Frontal cortex (tissue), 4 donors: ENCODE measurements around the gene PDCD7. TPM values are rescaled to one million over a fixed set of nuclear protein-coding genes. Genes with fewer than 3 reads are reported as not detected.
"Not testable (repeated sequence)": the region's sequence is repeated elsewhere in the genome, so short reads cannot be mapped to it uniquely, and the experiment has no call there.

Experiments used
- DNase-seq, 2 donors: peaks; one replicate each; pipeline ENCODE4 v3.0.0; 2012; ENCODE audit warnings: low spot score in 2 of 2
- FAIRE-seq: peaks from 2 replicates; lab custom pipeline; 2012; peaks lifted over from hg19 to GRCh38; lab: Jason Lieb, UNC
- total RNA-seq: library from RNA; depleted of rRNA; stranded (reverse); fragments of >200 nt; gene quantifications from one replicate; pipeline ENCODE4 v1.2.3, GENCODE V29; 2014
- donor health status: control.
- donor health status: control.
- donor health status: control.

Gene PDCD7, protein sequence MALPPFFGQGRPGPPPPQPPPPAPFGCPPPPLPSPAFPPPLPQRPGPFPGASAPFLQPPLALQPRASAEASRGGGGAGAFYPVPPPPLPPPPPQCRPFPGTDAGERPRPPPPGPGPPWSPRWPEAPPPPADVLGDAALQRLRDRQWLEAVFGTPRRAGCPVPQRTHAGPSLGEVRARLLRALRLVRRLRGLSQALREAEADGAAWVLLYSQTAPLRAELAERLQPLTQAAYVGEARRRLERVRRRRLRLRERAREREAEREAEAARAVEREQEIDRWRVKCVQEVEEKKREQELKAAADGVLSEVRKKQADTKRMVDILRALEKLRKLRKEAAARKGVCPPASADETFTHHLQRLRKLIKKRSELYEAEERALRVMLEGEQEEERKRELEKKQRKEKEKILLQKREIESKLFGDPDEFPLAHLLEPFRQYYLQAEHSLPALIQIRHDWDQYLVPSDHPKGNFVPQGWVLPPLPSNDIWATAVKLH
- 13.9 TPM for total RNA-seq

DNA sequence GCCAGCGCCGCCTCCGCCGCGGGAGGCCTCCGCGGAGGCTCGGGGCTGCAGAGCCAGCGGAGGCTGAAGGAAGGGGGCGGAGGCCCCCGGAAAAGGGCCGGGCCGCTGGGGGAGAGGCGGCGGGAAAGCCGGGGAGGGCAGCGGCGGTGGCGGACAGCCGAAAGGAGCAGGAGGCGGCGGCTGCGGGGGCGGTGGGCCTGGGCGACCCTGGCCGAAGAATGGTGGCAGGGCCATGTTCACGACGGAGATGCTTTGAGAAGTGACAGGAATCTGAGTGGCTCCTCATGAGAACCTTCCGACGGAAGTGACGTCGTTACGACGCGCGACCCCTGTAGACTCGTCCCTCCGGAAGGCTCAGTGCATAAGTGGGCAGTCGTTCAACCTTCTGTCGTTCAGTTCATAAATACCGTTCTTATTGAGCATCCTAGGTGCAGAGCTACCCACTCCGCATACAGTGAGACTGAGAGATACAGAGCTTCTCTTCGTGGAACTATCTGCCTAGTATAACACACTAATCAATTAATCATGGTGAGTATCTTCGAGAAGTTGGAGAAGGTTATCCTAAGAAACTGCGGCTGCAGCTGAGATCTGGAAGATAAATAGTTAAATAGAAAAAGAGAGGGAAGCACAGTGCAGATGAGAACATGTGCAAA lies at the start of gene PDCD7:
TSS of gene PDCD7 (minus strand) at position 261 of the 653 bp plus-strand sequence. CDS start at position 234, 27 bp downstream.
- FAIRE-seq = no peak
- DNase-seq = peak; percentile 96 to 97

DNA sequence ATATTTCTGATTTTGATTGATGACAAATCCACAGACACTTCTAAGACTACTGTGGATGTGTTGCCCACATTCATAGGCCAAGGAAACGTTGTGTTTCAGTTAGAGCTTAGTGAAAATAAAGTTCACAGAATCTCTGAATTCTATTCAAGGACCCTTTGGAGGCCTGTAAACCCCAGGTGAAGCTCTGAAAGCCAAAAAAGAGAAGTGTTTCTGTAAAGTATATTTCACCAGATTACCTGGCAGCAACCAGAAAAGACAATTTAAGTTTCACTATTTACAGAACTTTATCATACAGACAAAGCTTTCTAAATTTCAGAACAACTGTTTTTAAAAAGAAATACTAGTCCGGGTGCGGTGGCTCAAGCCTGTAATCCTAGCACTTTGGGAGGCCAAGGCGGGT lies 48.9 kb upstream of the PDCD7 start:
- DNase-seq = no peak
- no peak for FAIRE-seq

DNA sequence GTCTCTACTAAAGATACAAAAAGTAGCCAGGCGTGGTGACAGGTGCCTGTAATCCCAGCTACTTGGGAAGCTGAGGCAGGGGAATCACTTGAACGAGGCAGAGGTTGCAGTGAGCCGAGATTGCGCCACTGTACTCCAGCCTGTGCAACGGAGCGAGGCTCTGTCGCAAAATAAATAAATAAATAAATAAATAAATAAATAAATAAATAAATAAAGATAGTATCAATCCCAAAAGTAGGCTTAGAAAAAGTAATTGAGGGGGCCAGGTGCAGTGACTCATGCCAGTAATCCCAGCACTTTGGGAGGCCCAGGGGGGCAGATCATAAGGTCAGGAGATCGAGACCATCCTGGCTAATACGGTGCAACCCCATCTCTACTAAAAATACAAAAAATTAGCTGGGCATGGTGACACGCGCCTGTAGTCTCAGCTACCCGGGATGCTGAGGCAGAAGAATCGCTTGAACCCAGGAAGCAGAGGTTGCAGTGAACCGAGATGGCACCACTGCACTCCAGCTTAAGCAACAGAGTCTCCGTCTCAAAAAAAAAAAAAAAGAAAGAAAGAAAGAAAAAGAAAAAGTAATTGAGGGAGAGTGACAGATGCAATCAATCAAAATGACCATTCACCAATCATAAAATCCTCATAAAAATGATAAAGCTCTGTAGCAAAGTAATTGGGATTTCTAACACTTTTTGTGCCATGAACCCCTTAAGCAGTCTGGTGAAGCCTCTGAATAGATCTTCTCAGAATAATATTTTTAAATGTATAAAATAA lies 48.2 kb upstream of the PDCD7 start:
- not testable (repeated sequence) for FAIRE-seq, DNase-seq

DNA sequence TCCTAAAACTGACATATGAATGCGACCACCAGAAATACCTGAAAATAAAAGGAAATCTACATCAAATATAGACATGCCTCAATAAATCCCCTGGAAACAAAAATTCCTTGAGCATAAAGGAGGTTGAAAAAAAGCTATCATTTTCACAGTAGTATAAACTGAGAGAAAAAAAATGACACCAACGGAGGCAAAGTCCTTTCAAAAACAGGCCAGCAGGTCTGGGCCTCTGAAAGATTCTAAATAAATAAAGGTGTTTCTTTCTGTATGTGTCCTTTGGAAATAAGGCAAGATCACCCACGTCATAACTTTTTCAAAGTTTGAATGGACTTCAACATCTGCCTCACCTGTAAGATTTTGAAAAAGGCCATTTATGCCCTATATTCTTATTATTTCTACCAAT lies 46.6 kb upstream of the PDCD7 start:
- FAIRE-seq = no peak
- DNase-seq = no peak

DNA sequence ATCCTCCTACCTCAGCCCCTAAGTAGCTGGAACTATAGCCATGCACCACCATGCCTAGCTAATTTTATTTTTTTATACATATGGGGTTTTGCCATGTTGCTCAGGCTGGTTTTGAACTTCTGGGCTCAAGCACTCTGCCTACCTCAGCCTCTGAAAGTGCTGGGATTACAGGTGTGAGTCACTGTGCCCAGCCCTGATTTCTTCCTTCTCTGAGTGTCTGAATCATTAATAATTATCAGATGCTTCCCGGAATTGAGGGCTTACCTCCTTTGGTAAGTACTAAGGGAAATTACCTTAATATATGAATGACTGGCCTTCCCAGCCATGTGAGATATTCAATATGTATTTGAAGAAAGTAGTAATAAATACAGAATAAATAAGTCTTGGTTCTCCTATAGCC lies 44.3 kb upstream of the PDCD7 start:
- DNase-seq (no peak), FAIRE-seq (no peak)

DNA sequence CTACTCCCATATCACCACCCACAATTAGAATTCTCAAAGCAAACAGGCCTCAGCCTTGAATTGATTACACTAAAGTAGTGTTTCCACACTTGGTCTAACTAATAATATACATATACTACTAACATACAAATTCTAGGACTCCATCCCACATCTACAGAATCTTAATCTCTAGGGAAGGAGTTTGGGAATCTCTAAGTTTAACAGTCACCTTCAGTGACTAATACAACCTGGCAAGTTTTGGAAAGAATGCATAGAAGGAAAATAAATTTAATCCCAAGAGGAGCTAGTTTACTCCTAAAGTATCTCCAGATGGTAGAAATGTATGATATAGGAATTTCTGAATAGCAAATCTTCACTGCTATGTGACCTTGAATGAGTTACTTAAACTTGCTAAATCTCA lies 42.4 kb upstream of the PDCD7 start:
- DNase-seq (no peak), FAIRE-seq (no peak)

DNA sequence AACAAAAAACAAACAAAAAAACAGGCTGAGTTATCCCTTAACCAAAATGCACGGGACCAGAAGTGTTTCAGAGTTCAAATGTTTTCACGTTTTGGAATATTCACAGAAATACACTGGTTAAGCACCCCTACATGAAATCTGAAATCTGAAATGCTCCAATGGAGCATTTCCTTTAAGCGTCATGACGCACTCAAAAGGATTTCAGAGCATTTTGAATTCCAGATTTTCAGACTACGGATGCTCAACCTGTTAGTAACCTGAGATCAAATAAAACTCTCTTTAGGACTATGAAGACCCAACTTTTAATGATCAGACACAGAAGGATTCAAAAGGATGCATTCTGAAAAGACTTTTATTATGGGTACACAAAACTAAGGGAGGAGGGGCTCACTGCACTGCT lies 41.9 kb upstream of the PDCD7 start:
- FAIRE-seq (no peak), DNase-seq (no peak)

DNA sequence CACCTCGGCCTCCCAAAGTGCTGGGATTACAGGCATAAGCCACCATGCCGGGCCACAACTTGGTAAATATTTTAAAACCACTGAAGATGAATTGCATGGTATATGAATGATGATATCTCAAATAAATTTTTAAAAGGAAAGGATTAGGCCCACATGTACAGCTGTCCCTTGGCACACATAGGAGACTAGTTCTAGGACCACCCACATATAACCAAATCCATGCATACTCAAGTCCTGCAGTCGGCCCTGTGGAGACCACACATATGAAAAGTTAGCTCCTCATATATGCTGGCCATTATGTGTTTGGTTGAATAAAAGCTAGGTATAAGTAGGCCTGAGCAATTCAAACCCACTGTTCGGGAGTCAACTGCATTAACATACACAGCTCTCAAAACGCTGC lies 40.9 kb upstream of the PDCD7 start:
- FAIRE-seq (no peak), DNase-seq (no peak)

DNA sequence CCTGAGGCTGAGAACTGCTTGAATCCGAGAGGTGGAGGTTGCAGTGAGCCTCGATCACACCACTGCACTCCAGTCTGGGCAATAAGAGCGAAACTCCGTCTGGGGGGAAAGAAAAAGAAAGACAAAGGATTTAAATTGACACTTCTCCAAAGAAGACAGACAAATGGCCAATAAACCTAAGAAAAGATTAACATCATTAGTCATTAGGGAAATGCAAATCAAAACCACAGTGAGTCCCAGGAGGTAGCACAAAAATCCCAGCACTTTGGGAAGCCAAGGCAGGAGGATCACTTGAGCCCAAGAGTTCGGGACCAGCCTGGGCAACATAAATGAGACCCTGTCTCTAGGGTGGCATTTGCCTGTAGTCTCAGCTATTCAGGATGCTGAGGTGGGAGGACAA lies 38.9 kb upstream of the PDCD7 start:
- DNase-seq (no peak), FAIRE-seq (no peak)

DNA sequence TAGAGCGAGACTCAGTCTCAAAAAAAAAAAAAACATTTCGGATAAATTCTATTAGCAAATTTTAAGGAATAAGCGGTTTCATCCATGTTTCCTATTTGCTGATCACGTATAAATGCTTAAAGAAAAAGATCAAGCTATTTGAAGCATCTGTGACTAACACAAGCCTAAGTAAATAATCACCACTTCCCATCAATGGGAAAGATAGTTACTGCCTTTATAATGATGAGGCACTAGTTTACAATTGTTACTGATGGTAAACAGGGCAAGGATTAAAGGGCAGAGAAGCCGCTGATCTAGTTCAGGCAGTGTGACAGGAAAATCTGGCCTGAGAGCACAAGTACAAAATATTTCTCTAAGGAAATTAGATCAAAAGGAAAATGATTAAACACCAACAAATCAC lies 37.8 kb upstream of the PDCD7 start:
- DNase-seq (no peak), FAIRE-seq (no peak)

DNA sequence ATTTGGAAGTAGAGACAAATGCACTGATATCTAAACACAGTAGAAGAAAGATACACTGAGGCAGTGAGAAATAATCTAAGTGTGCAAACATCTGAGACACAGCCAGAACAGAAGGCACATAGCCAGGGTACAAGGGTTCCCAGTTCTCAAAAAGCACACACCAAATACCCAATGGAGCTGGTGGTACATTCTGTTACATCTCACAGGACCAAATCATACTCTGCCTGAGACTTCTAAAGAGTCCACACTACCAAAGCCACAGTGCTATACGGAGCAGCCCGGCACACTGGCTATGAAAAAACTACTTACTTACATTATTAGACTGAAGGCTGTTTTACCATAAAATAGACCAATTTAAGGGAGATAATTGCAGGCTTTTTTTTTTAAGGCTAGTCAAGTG lies 32.3 kb upstream of the PDCD7 start:
- FAIRE-seq (no peak), DNase-seq (no peak)

DNA sequence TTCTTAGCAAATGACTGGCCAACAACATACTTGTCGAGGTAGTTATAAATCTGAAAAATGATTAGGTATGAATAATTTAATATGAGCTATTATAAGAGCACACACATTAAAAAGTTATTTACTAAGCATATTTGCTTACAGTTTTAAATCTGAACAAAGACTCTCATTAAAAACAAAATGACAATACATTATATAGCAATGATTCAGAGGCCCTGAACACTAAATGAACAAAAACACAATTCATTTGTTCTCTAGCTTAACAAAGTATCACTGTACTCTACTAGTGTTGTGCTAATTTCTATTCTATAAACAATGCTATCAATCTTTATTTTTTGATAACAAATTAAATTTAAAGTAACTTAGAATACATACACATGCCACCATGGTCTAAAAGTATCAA lies 30.5 kb upstream of the PDCD7 start:
- DNase-seq (no peak), FAIRE-seq (no peak)

DNA sequence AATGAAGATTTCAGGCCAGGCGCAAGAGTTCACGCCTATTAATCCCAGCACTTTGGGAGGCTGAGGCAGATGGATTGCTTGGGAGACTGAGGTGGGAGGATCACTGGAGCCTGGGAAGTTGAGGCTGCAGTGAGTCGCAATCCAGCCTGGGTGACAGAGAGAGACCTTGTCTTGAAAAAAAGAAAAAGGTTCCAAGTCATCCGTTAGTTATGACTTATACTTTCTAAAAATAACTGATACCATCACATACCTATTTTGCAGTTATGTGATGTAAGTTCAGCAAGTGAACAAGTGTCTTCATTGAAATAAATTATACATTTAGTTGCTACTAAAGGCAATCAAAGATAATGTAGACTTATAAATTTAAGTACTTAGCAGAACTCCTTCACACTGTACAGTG lies 29.4 kb upstream of the PDCD7 start:
- no peak for FAIRE-seq
- DNase-seq = no peak

DNA sequence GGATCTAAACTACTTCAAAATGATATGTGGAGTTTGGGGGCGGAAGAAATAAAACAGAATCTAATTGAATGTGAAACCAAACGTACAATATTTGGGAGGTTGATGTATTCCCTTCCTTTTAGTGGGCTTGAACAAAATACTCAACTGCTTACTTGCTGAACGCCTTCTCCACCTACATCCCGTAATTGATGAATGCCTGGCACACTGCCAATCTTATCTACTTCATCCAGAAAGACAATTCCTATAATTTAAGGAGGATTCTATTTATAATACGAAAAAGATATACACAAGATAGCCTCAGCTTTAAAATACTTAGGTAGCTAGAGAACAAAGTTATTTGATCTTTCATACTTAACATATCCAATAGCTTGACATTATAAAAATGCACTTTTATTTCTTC lies 23.1 kb upstream of the PDCD7 start:
- DNase-seq (no peak), FAIRE-seq (no peak)

DNA sequence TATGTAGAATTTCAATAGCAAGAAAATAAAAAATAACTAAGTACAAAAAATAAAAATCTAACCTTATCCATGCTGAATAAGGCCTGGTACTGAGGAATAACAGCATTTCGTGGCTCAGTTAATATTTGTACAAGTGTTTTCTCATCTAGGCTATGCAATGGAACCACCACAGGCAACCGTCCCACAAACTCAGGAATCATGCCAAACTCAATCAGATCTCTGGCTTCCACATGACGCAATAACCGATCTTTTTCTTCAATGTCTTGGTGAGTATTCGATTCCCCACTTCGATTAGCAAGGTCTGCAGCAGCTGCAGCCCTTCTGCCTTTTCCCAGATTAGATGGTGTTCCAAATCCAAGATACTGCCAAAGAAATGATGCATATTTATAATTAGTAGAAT lies 21.1 kb upstream of the PDCD7 start:
- FAIRE-seq = no peak
- DNase-seq = no peak

DNA sequence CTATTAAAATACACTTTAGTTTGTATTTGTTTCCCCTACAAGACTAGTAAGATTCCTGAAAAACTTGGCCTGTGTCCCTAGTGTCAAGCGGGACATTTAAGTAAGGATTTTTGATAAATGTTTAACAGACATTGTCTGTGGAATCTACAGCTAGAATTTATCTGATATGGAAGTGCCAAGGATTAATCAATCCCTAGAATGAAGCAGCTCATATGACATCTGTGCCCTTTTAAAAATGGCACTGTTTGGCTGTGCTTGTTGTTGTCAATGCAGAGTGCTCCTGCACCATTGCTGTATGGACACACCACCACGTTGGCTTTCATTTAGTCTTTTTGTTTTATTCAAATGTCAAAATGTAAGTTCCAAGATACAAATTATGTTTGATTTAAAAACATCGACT lies 14.3 kb upstream of the PDCD7 start:
- FAIRE-seq = no peak

DNA sequence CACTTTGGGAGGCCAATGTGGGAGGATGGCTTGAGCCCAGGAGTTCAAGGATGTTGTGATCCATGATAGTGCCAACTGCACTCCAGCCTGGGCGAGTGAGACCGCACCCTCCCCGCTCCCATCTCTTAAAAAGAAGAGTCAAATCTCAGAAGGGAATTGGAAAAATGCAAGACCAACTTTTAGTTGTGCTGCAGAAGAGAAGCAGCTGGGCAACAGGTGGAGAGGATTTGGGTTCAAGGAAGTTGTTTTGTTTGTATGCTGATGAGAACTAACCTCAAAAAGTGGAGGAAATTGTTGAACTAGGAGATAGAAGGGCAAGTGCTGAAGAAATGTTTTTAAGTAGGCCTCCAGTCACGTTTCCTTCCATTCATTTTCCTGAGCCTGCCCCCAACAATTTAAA lies 12.8 kb upstream of the PDCD7 start:
- FAIRE-seq = no peak

More for the DNA sequence above, 14.3 kb upstream of the PDCD7 start:
- no peak for DNase-seq

DNA sequence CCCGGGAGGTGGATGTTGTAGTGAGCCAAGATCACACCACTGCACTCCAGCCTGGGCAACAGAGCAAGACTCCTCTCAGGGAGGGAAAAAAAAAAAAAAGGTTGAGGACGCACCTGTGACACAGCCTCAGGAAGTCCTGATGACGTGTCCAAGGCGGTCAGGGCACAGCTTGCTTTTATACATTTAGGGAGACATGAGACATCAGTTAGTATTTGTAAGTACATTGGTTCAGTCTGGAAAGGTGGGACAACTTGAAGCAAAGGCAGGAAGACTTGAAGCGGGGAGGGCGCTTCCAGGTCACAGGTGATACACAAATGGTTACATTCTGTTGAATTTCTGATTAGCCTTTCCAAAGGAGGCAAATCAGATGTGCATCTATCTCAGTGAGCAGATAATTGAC lies 5.0 kb upstream of the PDCD7 start:
- FAIRE-seq, DNase-seq: not testable (repeated sequence)

More for the DNA sequence above, 12.8 kb upstream of the PDCD7 start:
- no peak for DNase-seq

DNA sequence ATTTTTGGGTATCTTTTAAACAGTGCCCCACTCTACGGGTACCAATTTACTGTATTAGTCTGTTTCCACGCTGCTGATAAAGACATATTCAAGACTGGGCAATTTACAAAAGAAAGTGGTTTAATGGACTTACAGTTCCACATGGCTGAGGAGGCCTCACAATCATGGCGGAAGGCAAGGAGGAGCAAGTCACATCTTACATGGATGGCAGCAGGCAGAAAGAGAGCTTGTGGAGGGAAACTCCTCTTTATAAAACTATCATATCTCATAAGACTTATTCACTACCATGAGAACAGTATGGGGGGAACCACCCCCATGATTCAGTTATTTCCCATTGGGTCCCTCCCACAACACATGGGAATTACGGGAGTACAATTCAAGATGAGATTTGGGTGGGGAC lies 4.3 kb upstream of the PDCD7 start:
- not testable (repeated sequence) for DNase-seq, FAIRE-seq

DNA sequence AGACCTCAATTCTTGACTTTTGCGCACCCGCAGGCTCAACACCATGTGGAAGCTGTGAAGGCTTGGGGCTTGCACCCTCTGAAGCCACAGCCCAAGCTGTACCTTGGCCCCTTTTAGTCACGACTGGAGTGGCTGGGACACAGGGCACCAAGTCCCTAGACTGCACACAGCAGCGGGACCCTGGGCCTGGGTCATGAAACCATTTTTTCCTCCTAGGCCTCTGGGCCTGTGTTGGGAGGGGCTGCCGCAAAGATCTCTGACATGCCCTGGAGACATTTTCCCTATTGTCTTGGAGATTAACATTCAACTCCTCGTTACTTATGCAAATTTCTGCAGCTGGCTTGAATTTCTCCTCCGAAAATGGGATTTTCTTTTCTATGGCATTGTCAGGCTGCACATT lies 3.5 kb upstream of the PDCD7 start:
- DNase-seq, FAIRE-seq: not testable (repeated sequence)

DNA sequence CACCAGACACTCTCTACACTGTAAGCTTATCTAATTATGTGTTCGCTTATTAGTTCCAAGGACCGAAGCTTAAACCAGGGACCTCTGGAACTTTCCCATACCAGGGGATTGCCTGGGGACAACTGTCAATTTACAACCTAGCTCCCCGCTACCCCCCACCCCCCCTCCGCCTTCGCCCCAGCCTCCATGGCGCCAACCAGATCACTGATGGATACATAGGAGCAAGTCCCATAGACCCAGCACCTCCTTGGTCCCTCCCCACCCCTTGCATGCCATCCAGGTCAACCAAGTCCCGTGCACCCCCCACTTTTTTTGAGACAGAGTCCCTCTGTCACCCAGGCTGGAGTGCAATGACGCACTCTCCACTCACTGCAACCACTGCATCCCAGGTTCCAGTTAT lies 930 bp upstream of the PDCD7 start:
- no peak for DNase-seq

More for the DNA sequence above, 930 bp upstream of the PDCD7 start:
- FAIRE-seq = no peak
